Measurements from ENCODE around the gene WASHC1. TPM values are rescaled to one million over a fixed set of nuclear protein-coding genes. Genes with fewer than 3 reads are reported as not detected.
"Not testable (repeated sequence)": the region's sequence is repeated elsewhere in the genome, so short reads cannot be mapped to it uniquely, and the experiment has no call there.

WASHC1 gene
- polyA plus RNA-seq, 2 donors: 11.4 to 18.9 TPM

GRCh38 chr9:16875-17274, 12.4 kb downstream of the WASHC1 start:
- H3K36me3 ChIP-seq (ENCODE audit: control insufficient read depth in 2 of 2, insufficient read depth in 2 of 2, low read length in 1 of 2); H3K4me3 ChIP-seq (ENCODE audit: low read depth in 1 of 2, low read length in 2 of 2); H3K27ac ChIP-seq (ENCODE audit: low read depth in 2 of 2, low read length in 1 of 2); H3K27me3 ChIP-seq (ENCODE audit: control insufficient read depth in 1 of 2, insufficient read depth in 2 of 2, low read length in 2 of 2); H3K9me3 ChIP-seq (ENCODE audit: control insufficient read depth in 2 of 2, insufficient read depth in 1 of 2, low read depth in 1 of 2, low read length in 1 of 2); H3K4me1 ChIP-seq (ENCODE audit: control insufficient read depth in 2 of 2, insufficient read depth in 2 of 2, low read length in 1 of 2): not testable (repeated sequence)
- WGBS, 2 donors: 93 to 96% methylated on average over 3 to 5 of the region's 6 CpGs

- H3K27me3 ChIP-seq (ENCODE audit: control insufficient read depth in 1 of 2, insufficient read depth in 2 of 2, low read length in 2 of 2); H3K4me3 ChIP-seq (ENCODE audit: low read depth in 1 of 2, low read length in 2 of 2); H3K4me1 ChIP-seq (ENCODE audit: control insufficient read depth in 2 of 2, insufficient read depth in 2 of 2, low read length in 1 of 2); H3K36me3 ChIP-seq (ENCODE audit: control insufficient read depth in 2 of 2, insufficient read depth in 2 of 2, low read length in 1 of 2); H3K27ac ChIP-seq (ENCODE audit: low read depth in 2 of 2, low read length in 1 of 2); H3K9me3 ChIP-seq (ENCODE audit: control insufficient read depth in 2 of 2, insufficient read depth in 1 of 2, low read depth in 1 of 2, low read length in 1 of 2): not testable (repeated sequence)
- 56 to 63% methylated on average over 9 of the region's 10 CpGs for WGBS, 2 donors
These were observed 15.0 kb downstream of the WASHC1 start for GRCh38 chr9:14129-14809.

GRCh38 chr9:11206-11605, 18.1 kb downstream of the WASHC1 start:
- not testable (repeated sequence) for H3K27ac ChIP-seq (ENCODE audit: low read depth in 2 of 2, low read length in 1 of 2)
- WGBS, 2 donors: 37 to 72% methylated on average over 8 to 22 of the region's 26 CpGs

GRCh38 chr9:10653-11053, 18.6 kb downstream of the WASHC1 start:
- H3K27ac ChIP-seq (ENCODE audit: low read depth in 2 of 2, low read length in 1 of 2); H3K4me3 ChIP-seq (ENCODE audit: low read depth in 1 of 2, low read length in 2 of 2); H3K36me3 ChIP-seq (ENCODE audit: control insufficient read depth in 2 of 2, insufficient read depth in 2 of 2, low read length in 1 of 2); H3K4me1 ChIP-seq (ENCODE audit: control insufficient read depth in 2 of 2, insufficient read depth in 2 of 2, low read length in 1 of 2); H3K9me3 ChIP-seq (ENCODE audit: control insufficient read depth in 2 of 2, insufficient read depth in 1 of 2, low read depth in 1 of 2, low read length in 1 of 2); H3K27me3 ChIP-seq (ENCODE audit: control insufficient read depth in 1 of 2, insufficient read depth in 2 of 2, low read length in 2 of 2): not testable (repeated sequence)
- WGBS, 2 donors: 79 to 86% methylated on average over 31 to 41 of the region's 41 CpGs

More at GRCh38 chr9:11206-11605, 18.1 kb downstream of the WASHC1 start:
- H3K36me3 ChIP-seq (ENCODE audit: control insufficient read depth in 2 of 2, insufficient read depth in 2 of 2, low read length in 1 of 2); H3K4me3 ChIP-seq (ENCODE audit: low read depth in 1 of 2, low read length in 2 of 2); H3K27me3 ChIP-seq (ENCODE audit: control insufficient read depth in 1 of 2, insufficient read depth in 2 of 2, low read length in 2 of 2); H3K9me3 ChIP-seq (ENCODE audit: control insufficient read depth in 2 of 2, insufficient read depth in 1 of 2, low read depth in 1 of 2, low read length in 1 of 2); H3K4me1 ChIP-seq (ENCODE audit: control insufficient read depth in 2 of 2, insufficient read depth in 2 of 2, low read length in 1 of 2): not testable (repeated sequence)

GRCh38 chr9:10207-10606, 19.0 kb downstream of the WASHC1 start:
- WGBS, 2 donors: 68 to 69% methylated on average over 6 to 8 of the region's 13 CpGs
- not testable (repeated sequence) for H3K27me3 ChIP-seq (ENCODE audit: control insufficient read depth in 1 of 2, insufficient read depth in 2 of 2, low read length in 2 of 2); H3K4me3 ChIP-seq (ENCODE audit: low read depth in 1 of 2, low read length in 2 of 2); H3K9me3 ChIP-seq (ENCODE audit: control insufficient read depth in 2 of 2, insufficient read depth in 1 of 2, low read depth in 1 of 2, low read length in 1 of 2); H3K36me3 ChIP-seq (ENCODE audit: control insufficient read depth in 2 of 2, insufficient read depth in 2 of 2, low read length in 1 of 2); H3K4me1 ChIP-seq (ENCODE audit: control insufficient read depth in 2 of 2, insufficient read depth in 2 of 2, low read length in 1 of 2); H3K27ac ChIP-seq (ENCODE audit: low read depth in 2 of 2, low read length in 1 of 2)

Other genes with a start within 250 kb of the WASHC1 start
- gene FOXD4, start 89.0 kb upstream of the WASHC1 start, polyA plus RNA-seq: under 1 TPM; 0.16 to 0.37 TPM
- gene ZNG1A, start 149.6 kb upstream of the WASHC1 start, polyA plus RNA-seq: 10 to 100 TPM; 24.7 to 33.6 TPM
- gene DOCK8, start 185.4 kb upstream of the WASHC1 start, polyA plus RNA-seq: 1 to 10 TPM; 3.6 to 5.1 TPM

Data from esophagus (tissue), 2 donors.